Esophagus muscularis mucosa (tissue), 4 donors: ENCODE results near the gene MAD1L1.

Source experiments
- CTCF ChIP-seq, 3 experiments: fragments of 200-600 bp in 2 of 3; fragments of 450-650 bp in 1 of 3; sonication (generic) in 2 of 3; IDR thresholded peaks; one replicate each; pipeline ENCODE4 v1.5.1; 2017 to 2019; ENCODE audit warnings: antibody characterized with exemption in 3 of 3, mild to moderate bottlenecking in 2 of 3, moderate library complexity in 1 of 3
- EP300 ChIP-seq: sonication (generic); formaldehyde crosslinking; IDR thresholded peaks from one replicate; pipeline ENCODE4 v1.6.1; 2017; ENCODE audit warnings: antibody characterized with exemption
- POLR2A ChIP-seq: fragments of 450-650 bp; IDR thresholded peaks from one replicate; pipeline ENCODE4 v1.6.1; 2017; ENCODE audit warnings: antibody characterized with exemption, moderate library complexity, mild to moderate bottlenecking, low read depth
- POLR2AphosphoS5 ChIP-seq, 2 donors: sonication (generic); formaldehyde crosslinking; IDR thresholded peaks; one replicate each; pipeline ENCODE4 v1.6.1; 2017; ENCODE audit warnings: antibody characterized with exemption in 2 of 2

GRCh38 chr7:2016021-2016631 lies 216.6 kb downstream of the MAD1L1 start:
- no peak for TF ChIP-seq CTCF (IDR thresholded peaks at IDR 0.05)
- TF ChIP-seq POLR2A = no peak
- TF ChIP-seq POLR2AphosphoS5 (IDR thresholded peaks at IDR 0.05) = no peak
- TF ChIP-seq EP300 = no peak
